KMS-11 (cell line): ENCODE measurements around the gene USP11.

Source experiments
- H2AFZ ChIP-seq: fragments of 200-600 bp; sonication (generic); 2 replicates; pipeline ENCODE4 v1.6.1; 2016; ENCODE audit warnings: antibody characterized with exemption, mixed run types, low read depth
- H3K27ac ChIP-seq: fragments of 200-600 bp; sonication (generic); 2 replicates; pipeline ENCODE4 v1.6.1; 2016; ENCODE audit warnings: mild to moderate bottlenecking, mixed run types
- H3K27me3 ChIP-seq: fragments of 200-600 bp; sonication (generic); 2 replicates; pipeline ENCODE4 v1.6.1; 2017; ENCODE audit warnings: mild to moderate bottlenecking, low read depth, mixed run types, moderate library complexity; ENCODE audit not compliant: insufficient read depth
- H3K36me3 ChIP-seq: fragments of 200-600 bp; sonication (generic); 2 replicates; pipeline ENCODE4 v1.6.1; 2017; ENCODE audit warnings: mild to moderate bottlenecking, mixed run types; ENCODE audit not compliant: insufficient read depth
- H3K4me1 ChIP-seq: fragments of 200-600 bp; sonication (generic); 2 replicates; pipeline ENCODE4 v1.6.1; 2016; ENCODE audit warnings: mild to moderate bottlenecking, low read depth, mixed run types; ENCODE audit not compliant: poor library complexity, severe bottlenecking
- H3K4me2 ChIP-seq: fragments of 200-600 bp; sonication (generic); 2 replicates; pipeline ENCODE4 v1.7.0; 2016; ENCODE audit warnings: mild to moderate bottlenecking, mixed run types
- H3K4me3 ChIP-seq: fragments of 200-600 bp; sonication (generic); IDR thresholded peaks from 2 replicates; pipeline ENCODE4 v1.6.1; 2017; ENCODE audit warnings: low read depth, low read length, mixed read lengths; ENCODE audit not compliant: insufficient read depth
- H3K79me2 ChIP-seq: fragments of 200-600 bp; sonication (generic); 2 replicates; pipeline ENCODE4 v1.6.1; 2016; ENCODE audit warnings: low read depth, mixed run types; ENCODE audit not compliant: insufficient read depth
- H3K9ac ChIP-seq: fragments of 200-600 bp; sonication (generic); 2 replicates; pipeline ENCODE4 v1.6.1; 2016; ENCODE audit warnings: mild to moderate bottlenecking, mixed run types
- H4K20me1 ChIP-seq: fragments of 200-600 bp; sonication (generic); 2 replicates; pipeline ENCODE4 v1.6.1; 2016; ENCODE audit warnings: mild to moderate bottlenecking, mixed run types; ENCODE audit not compliant: insufficient read depth
- TF ChIP-seq, protein P1 (sequence below): fragments of 200-600 bp; sonication (generic); conservative IDR thresholded peaks from 2 replicates; pipeline ENCODE4 v1.6.1; 2017; ENCODE audit warnings: low read depth, mild to moderate bottlenecking, antibody characterized with exemption, low read length, moderate library complexity, mixed read lengths

The USP11 gene

GRCh38 chrX:47224266-47224895, 8.4 kb upstream of the USP11 start:
- H3K36me3 ChIP-seq, result no peaks in the 10 kb centered on the region
- no peak overlapping the region for H3K27ac ChIP-seq
- H2AFZ ChIP-seq, result no peak overlapping the region
- no peak overlapping the region for H3K4me3 ChIP-seq
- H3K27me3 ChIP-seq, result no peaks in the 10 kb centered on the region
- H3K9ac ChIP-seq, result no peak overlapping the region
- no peaks in the 10 kb centered on the region for H4K20me1 ChIP-seq
- no peak overlapping the region for H3K4me2 ChIP-seq
- peaks cover 7% of the 10 kb centered on the region for H3K4me1 ChIP-seq
- H3K79me2 ChIP-seq, result peaks cover 23% of the 10 kb centered on the region
- TF ChIP-seq, protein P1, sequence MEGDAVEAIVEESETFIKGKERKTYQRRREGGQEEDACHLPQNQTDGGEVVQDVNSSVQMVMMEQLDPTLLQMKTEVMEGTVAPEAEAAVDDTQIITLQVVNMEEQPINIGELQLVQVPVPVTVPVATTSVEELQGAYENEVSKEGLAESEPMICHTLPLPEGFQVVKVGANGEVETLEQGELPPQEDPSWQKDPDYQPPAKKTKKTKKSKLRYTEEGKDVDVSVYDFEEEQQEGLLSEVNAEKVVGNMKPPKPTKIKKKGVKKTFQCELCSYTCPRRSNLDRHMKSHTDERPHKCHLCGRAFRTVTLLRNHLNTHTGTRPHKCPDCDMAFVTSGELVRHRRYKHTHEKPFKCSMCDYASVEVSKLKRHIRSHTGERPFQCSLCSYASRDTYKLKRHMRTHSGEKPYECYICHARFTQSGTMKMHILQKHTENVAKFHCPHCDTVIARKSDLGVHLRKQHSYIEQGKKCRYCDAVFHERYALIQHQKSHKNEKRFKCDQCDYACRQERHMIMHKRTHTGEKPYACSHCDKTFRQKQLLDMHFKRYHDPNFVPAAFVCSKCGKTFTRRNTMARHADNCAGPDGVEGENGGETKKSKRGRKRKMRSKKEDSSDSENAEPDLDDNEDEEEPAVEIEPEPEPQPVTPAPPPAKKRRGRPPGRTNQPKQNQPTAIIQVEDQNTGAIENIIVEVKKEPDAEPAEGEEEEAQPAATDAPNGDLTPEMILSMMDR, result no peak

- peaks cover 18% of the 10 kb centered on the region for H3K79me2 ChIP-seq
- no peak overlapping the region for H2AFZ ChIP-seq
- no peaks in the 10 kb centered on the region for H3K36me3 ChIP-seq
- H3K4me1 ChIP-seq, result peaks cover 7% of the 10 kb centered on the region
- H3K27me3 ChIP-seq, result no peaks in the 10 kb centered on the region
- no peak overlapping the region for H3K4me3 ChIP-seq
- no peaks in the 10 kb centered on the region for H4K20me1 ChIP-seq
- H3K4me2 ChIP-seq, result no peak overlapping the region
- no peak overlapping the region for H3K27ac ChIP-seq
- TF ChIP-seq, protein P1, result no peak
- no peak overlapping the region for H3K9ac ChIP-seq
Observed at GRCh38 chrX:47224896-47225290, 7.9 kb upstream of the USP11 start.

DNA sequence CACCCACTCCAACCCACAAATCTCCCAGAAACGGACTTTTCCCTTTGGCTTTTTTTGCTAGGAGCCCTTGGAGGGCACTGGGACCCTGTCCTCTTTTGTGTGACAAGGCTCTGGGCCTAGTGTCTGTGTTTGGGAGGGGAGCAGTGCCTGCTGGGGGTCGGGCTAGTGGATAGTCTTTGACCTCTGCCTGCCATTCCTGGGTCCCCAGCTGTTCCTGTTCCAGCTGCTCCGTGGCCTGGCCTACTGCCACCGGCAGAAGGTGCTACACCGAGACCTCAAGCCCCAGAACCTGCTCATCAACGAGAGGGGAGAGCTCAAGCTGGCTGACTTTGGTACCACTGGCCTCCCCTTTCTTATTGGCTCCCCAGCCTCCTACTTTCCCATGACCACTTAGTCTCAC, 6.7 kb upstream of the USP11 start:
- H3K36me3 ChIP-seq, result no peaks in the 10 kb centered on the region

GRCh38 chrX:47226531-47227333, 6.1 kb upstream of the USP11 start:
- Histone ChIP-seq H2AFZ (no peak overlapping the region), H3K27me3 (no peaks in the 10 kb centered on the region), H3K9ac (no peak overlapping the region), H3K4me2 (no peak overlapping the region), H4K20me1 (no peaks in the 10 kb centered on the region), H3K4me3 (no peak overlapping the region), H3K79me2 (no peaks in the 10 kb centered on the region), H3K27ac (no peak overlapping the region), H3K4me1 (peaks cover 2% of the 10 kb centered on the region), H3K36me3 (no peaks in the 10 kb centered on the region)
- TF ChIP-seq, protein P1, result no peak

More for the DNA sequence above, 6.7 kb upstream of the USP11 start:
- Histone ChIP-seq H4K20me1 (no peaks in the 10 kb centered on the region), H3K27me3 (no peaks in the 10 kb centered on the region), H3K27ac (no peak overlapping the region), H3K9ac (no peak overlapping the region), H3K4me2 (no peak overlapping the region), H3K79me2 (peaks cover 6% of the 10 kb centered on the region), H3K4me3 (no peak overlapping the region), H2AFZ (no peak overlapping the region), H3K4me1 (no peaks in the 10 kb centered on the region)
- TF ChIP-seq, protein P1, result no peak
